HG03342 (cell line): Measurements from ENCODE around the gene EHD4.

ENCODE experiments used
- ATAC-seq: cut with Tn5 transposase; IDR thresholded peaks from one replicate; pipeline ENCODE4 v1.9.1; 2021; ENCODE audit warnings: mild to moderate bottlenecking, moderate library complexity; ENCODE audit not compliant: unreplicated experiment

Gene EHD4

GRCh38 chr15:41866263-41866703 is 106.1 kb downstream of the EHD4 start:
- no peak for ATAC-seq

GRCh38 chr15:41865490-41866055 is 106.8 kb downstream of the EHD4 start:
- ATAC-seq = no peak

GRCh38 chr15:41862515-41863116 is 109.7 kb downstream of the EHD4 start:
- ATAC-seq = no peak

- ATAC-seq = no peak
These were observed 110.5 kb downstream of the EHD4 start for GRCh38 chr15:41861736-41862356.

- no peak for ATAC-seq
These were observed 112.1 kb downstream of the EHD4 start for GRCh38 chr15:41860049-41860828.

GRCh38 chr15:41858756-41859155 is 113.6 kb downstream of the EHD4 start:
- no peak for ATAC-seq

- ATAC-seq = no peak
These were observed 115.0 kb downstream of the EHD4 start for GRCh38 chr15:41857316-41857715.

GRCh38 chr15:41856716-41857115 is 115.6 kb downstream of the EHD4 start:
- ATAC-seq = no peak

- ATAC-seq = no peak
These were observed 116.1 kb downstream of the EHD4 start for GRCh38 chr15:41856262-41856661.

- ATAC-seq = no peak
These were observed 116.9 kb downstream of the EHD4 start for GRCh38 chr15:41855261-41855961.

- no peak for ATAC-seq
These were observed 117.9 kb downstream of the EHD4 start for GRCh38 chr15:41854443-41854842.

- ATAC-seq = no peak
These were observed 118.5 kb downstream of the EHD4 start for GRCh38 chr15:41853831-41854230.

- no peak for ATAC-seq
These were observed 119.4 kb downstream of the EHD4 start for GRCh38 chr15:41852736-41853590.

GRCh38 chr15:41851755-41852370 is 120.5 kb downstream of the EHD4 start:
- ATAC-seq = no peak

GRCh38 chr15:41851167-41851523 is 121.2 kb downstream of the EHD4 start:
- no peak for ATAC-seq

GRCh38 chr15:41850482-41851166 is 121.7 kb downstream of the EHD4 start:
- no peak for ATAC-seq

GRCh38 chr15:41849861-41850260 is 122.5 kb downstream of the EHD4 start:
- ATAC-seq = no peak

- no peak for ATAC-seq
These were observed 123.2 kb downstream of the EHD4 start for GRCh38 chr15:41849204-41849603.

- ATAC-seq = no peak
These were observed 123.7 kb downstream of the EHD4 start for GRCh38 chr15:41848631-41849030.
